Left ventricle myocardium inferior (tissue), 1 donor: ENCODE data around the gene GRID1. TPM values are rescaled to one million over a fixed set of nuclear protein-coding genes. Genes with fewer than 3 reads are reported as not detected.

Experiments used
- DNase-seq: peaks from one replicate; pipeline ENCODE4 v3.0.0-alpha.2; 2020
- H3K27ac ChIP-seq: fragments of 200-600 bp; replicated peaks from 2 replicates; pipeline ENCODE4 v1.8.0; 2021
- H3K27me3 ChIP-seq: fragments of 200-600 bp; 2 replicates; pipeline ENCODE4 v1.8.0; 2021; ENCODE audit warnings: low read depth
- H3K36me3 ChIP-seq: fragments of 200-600 bp; 2 replicates; pipeline ENCODE4 v1.8.0; 2021
- H3K4me1 ChIP-seq: fragments of 200-600 bp; 2 replicates; pipeline ENCODE4 v1.8.0; 2021
- H3K4me3 ChIP-seq: fragments of 200-600 bp; 2 replicates; pipeline ENCODE4 v1.8.0; 2021; ENCODE audit warnings: mild to moderate bottlenecking, moderate library complexity
- H3K9me3 ChIP-seq: fragments of 200-600 bp; replicated peaks from 2 replicates; pipeline ENCODE4 v1.8.0; 2021
- CTCF ChIP-seq: fragments of 200-600 bp; IDR thresholded peaks from 2 replicates; pipeline ENCODE4 v1.8.0; 2021; ENCODE audit warnings: antibody characterized with exemption, mild to moderate bottlenecking, borderline replicate concordance
- intact Hi-C: fragments of 100-400 bp; cut with micrococcal nuclease; formaldehyde crosslinking; loops from one replicate; pipeline ENCODE4 v1.11.0; 2022
- total RNA-seq: library from RNA; stranded (reverse); fragmentation: NEBNext Ultra II Directional; extraction: Animal tissue kit (Norgen Biotek cat#: 25700); gene quantifications from one replicate; pipeline ENCODE4 v1.2.1, GENCODE V29; 2021
- donor health status: DM: no; HTN: yes; CAD: no; lungs with severe emphysema.

The GRID1 gene
- total RNA-seq, 1 donor from 2014 or later = 1.6 TPM

GRCh38 chr10:86258941-86259340, 107.7 kb downstream of the GRID1 start:
- no peak overlapping the region for H3K27ac ChIP-seq
- no peaks in the 10 kb centered on the region for H3K9me3 ChIP-seq
- TF ChIP-seq CTCF = no peak

GRCh38 chr10:86258499-86258898, 108.1 kb downstream of the GRID1 start:
- intact Hi-C loops = no loop called here
- Histone ChIP-seq H3K4me1 (peaks cover 10% of the 10 kb centered on the region), H3K9me3 (no peaks in the 10 kb centered on the region), H3K36me3 (no peaks in the 10 kb centered on the region), H3K4me3 (no peak overlapping the region), H3K27ac (no peak overlapping the region), H3K27me3 (peaks cover 41% of the 10 kb centered on the region)
- no peak for DNase-seq
- TF ChIP-seq CTCF = no peak

More at GRCh38 chr10:86258941-86259340, 107.7 kb downstream of the GRID1 start:
- DNase-seq = no peak
- intact Hi-C loops = no loop called here
- Histone ChIP-seq H3K27me3 (peaks cover 46% of the 10 kb centered on the region), H3K36me3 (no peaks in the 10 kb centered on the region), H3K4me1 (peaks cover 10% of the 10 kb centered on the region), H3K4me3 (no peak overlapping the region)

- H3K27me3 ChIP-seq = peaks cover 34% of the 10 kb centered on the region
- no peak overlapping the region for H3K4me3 ChIP-seq
- no peak overlapping the region for H3K27ac ChIP-seq
- DNase-seq = no peak
- no peaks in the 10 kb centered on the region for H3K36me3 ChIP-seq
- intact Hi-C loops = no loop called here
- H3K9me3 ChIP-seq = no peaks in the 10 kb centered on the region
- H3K4me1 ChIP-seq = peaks cover 6% of the 10 kb centered on the region
- TF ChIP-seq CTCF = no peak
Observed at GRCh38 chr10:86257683-86258082, 108.9 kb downstream of the GRID1 start.

GRCh38 chr10:86256690-86257315, 109.8 kb downstream of the GRID1 start:
- no peak for DNase-seq
- intact Hi-C loops = no loop called here

GRCh38 chr10:86255405-86256251, 111.0 kb downstream of the GRID1 start:
- intact Hi-C loops = no loop called here
- H3K4me1 ChIP-seq = no peaks in the 10 kb centered on the region
- peaks cover 15% of the 10 kb centered on the region for H3K27me3 ChIP-seq
- no peaks in the 10 kb centered on the region for H3K9me3 ChIP-seq
- H3K36me3 ChIP-seq = no peaks in the 10 kb centered on the region
- H3K27ac ChIP-seq = no peak overlapping the region
- no peak for TF ChIP-seq CTCF
- no peak for DNase-seq
- H3K4me3 ChIP-seq = no peak overlapping the region

More at GRCh38 chr10:86256690-86257315, 109.8 kb downstream of the GRID1 start:
- Histone ChIP-seq H3K27me3 (peaks cover 25% of the 10 kb centered on the region), H3K36me3 (no peaks in the 10 kb centered on the region), H3K27ac (no peak overlapping the region), H3K4me1 (no peaks in the 10 kb centered on the region), H3K4me3 (no peak overlapping the region), H3K9me3 (no peaks in the 10 kb centered on the region)
- no peak for TF ChIP-seq CTCF
